Loucy (cell line): ENCODE measurements around the gene ST13.

Source experiments
- EZH2phosphoT487 ChIP-seq: fragments of 200-600 bp; IDR thresholded peaks from 2 replicates; pipeline ENCODE4 v1.6.1; 2018; ENCODE audit warnings: antibody characterized with exemption, mild to moderate bottlenecking, moderate library complexity, borderline replicate concordance
- TF ChIP-seq, protein P1 (sequence below): fragments of 200-600 bp; sonication (generic); conservative IDR thresholded peaks from 2 replicates; pipeline ENCODE4 v1.5.1; 2014; ENCODE audit warnings: mild to moderate bottlenecking, antibody characterized with exemption, low read length

DNA sequence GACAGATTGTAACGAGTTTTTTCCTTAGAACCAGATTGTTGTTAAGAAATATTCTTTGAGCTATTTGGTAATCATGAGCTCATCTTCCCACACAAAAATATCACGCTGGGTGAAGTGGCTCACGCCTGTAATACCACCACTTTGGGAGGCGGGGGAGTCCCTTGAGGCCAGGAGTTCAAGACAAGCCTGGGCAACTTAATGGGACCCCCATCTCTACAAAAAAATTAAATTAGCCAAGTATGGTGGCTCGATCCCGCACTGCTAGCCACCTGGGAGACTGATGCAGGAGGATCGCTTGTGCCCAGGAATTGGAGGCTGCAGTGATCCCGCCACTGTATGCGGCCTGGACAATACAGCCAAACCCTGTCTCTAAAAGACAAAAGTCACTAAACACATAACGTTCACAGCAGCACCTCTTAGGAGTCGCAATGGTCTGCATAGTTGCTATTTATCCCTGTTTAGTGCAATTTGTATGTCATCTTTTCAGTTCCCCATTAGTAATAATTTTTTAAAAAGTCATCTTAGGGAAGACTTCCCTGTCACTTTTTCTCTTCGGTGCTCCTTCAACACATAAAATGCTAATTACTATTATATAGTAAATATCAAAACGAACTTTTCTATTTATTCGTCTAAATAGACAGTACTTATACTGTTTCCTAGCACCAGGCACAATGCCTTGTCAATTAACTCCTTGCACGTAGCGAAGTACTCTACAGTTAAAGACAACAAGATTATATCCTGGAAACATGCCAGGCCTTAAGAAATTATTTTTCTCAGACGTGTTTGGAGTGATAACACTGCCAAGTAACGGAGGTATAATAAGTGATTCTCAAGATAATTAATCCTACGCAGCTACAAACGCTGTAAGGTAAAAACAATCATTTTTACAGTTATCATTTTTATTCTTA is 1.1 kb downstream of the ST13 start:
- TF ChIP-seq, protein P1, sequence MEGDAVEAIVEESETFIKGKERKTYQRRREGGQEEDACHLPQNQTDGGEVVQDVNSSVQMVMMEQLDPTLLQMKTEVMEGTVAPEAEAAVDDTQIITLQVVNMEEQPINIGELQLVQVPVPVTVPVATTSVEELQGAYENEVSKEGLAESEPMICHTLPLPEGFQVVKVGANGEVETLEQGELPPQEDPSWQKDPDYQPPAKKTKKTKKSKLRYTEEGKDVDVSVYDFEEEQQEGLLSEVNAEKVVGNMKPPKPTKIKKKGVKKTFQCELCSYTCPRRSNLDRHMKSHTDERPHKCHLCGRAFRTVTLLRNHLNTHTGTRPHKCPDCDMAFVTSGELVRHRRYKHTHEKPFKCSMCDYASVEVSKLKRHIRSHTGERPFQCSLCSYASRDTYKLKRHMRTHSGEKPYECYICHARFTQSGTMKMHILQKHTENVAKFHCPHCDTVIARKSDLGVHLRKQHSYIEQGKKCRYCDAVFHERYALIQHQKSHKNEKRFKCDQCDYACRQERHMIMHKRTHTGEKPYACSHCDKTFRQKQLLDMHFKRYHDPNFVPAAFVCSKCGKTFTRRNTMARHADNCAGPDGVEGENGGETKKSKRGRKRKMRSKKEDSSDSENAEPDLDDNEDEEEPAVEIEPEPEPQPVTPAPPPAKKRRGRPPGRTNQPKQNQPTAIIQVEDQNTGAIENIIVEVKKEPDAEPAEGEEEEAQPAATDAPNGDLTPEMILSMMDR: no peak
- TF ChIP-seq EZH2phosphoT487: no peak
